HG03060 (cell line): Measurements from ENCODE around the gene FAM227B.
"Not testable (repeated sequence)": the region's sequence is repeated elsewhere in the genome, so short reads cannot be mapped to it uniquely, and the experiment has no call there.

Experiments
- ATAC-seq: cut with Tn5 transposase; IDR thresholded peaks from one replicate; pipeline ENCODE4 v1.9.1; 2021; ENCODE audit warnings: low read depth, moderate number of reproducible peaks; ENCODE audit not compliant: unreplicated experiment

The FAM227B gene

GRCh38 chr15:49495993-49496753, 124.4 kb downstream of the FAM227B start:
- ATAC-seq, result no peak

- ATAC-seq, result no peak
Measured at GRCh38 chr15:49494842-49495241, 125.8 kb downstream of the FAM227B start.

GRCh38 chr15:49492830-49493229, 127.8 kb downstream of the FAM227B start:
- no peak for ATAC-seq

- ATAC-seq, result no peak
Measured at GRCh38 chr15:49492151-49492550, 128.5 kb downstream of the FAM227B start.

GRCh38 chr15:49490966-49491365, 129.7 kb downstream of the FAM227B start:
- no peak for ATAC-seq

GRCh38 chr15:49485401-49485800, 135.2 kb downstream of the FAM227B start:
- ATAC-seq, result not testable (repeated sequence)

- not testable (repeated sequence) for ATAC-seq
Measured at GRCh38 chr15:49478982-49479381, 141.6 kb downstream of the FAM227B start.

GRCh38 chr15:49478021-49478420, 142.6 kb downstream of the FAM227B start:
- ATAC-seq, result not testable (repeated sequence)

GRCh38 chr15:49473031-49473430, 147.6 kb downstream of the FAM227B start:
- ATAC-seq, result no peak

- no peak for ATAC-seq
Measured at GRCh38 chr15:49472338-49472737, 148.3 kb downstream of the FAM227B start.

GRCh38 chr15:49471733-49472132, 148.9 kb downstream of the FAM227B start:
- peak; percentile 36 for ATAC-seq

- ATAC-seq, result not testable (repeated sequence)
Measured at GRCh38 chr15:49471248-49471647, 149.4 kb downstream of the FAM227B start.

- no peak for ATAC-seq
Measured at GRCh38 chr15:49468481-49468839, 152.2 kb downstream of the FAM227B start.

- no peak for ATAC-seq
Measured at GRCh38 chr15:49467746-49468480, 152.7 kb downstream of the FAM227B start.

- no peak for ATAC-seq
Measured at GRCh38 chr15:49466119-49466518, 154.5 kb downstream of the FAM227B start.

GRCh38 chr15:49464522-49464921, 156.1 kb downstream of the FAM227B start:
- no peak for ATAC-seq

GRCh38 chr15:49462232-49462844, 158.3 kb downstream of the FAM227B start:
- no peak for ATAC-seq

- ATAC-seq, result no peak
Measured at GRCh38 chr15:49460411-49460941, 160.1 kb downstream of the FAM227B start.

- no peak for ATAC-seq
Measured at GRCh38 chr15:49458145-49458544, 162.5 kb downstream of the FAM227B start.

GRCh38 chr15:49456166-49456565, 164.5 kb downstream of the FAM227B start:
- ATAC-seq, result no peak

- ATAC-seq, result no peak
Measured at GRCh38 chr15:49452595-49452994, 168.0 kb downstream of the FAM227B start.
